Measurements from ENCODE around the gene MYORG.
"Not testable (repeated sequence)": the region's sequence is repeated elsewhere in the genome, so short reads cannot be mapped to it uniquely, and the experiment has no call there.

MYORG gene

DNA sequence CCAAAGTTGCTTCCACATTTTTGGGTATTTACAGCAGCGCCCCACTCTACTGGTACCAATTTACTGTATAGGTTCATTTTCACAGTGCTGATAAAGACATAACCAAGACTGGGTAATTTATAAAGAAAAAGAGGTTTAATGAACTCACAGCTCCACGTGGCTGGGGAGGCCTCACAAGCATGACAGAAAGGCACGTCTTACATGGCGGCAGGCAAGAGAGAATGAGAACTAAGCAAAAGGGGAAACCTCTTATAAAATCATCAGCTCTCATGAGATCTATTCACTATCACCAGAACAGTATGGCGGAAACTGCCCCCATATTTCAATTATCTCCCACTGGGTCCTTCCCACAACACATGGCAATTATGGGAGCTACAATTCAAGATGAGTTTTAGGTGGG, 7.9 kb downstream of the MYORG start:
- not testable (repeated sequence) for DNase-seq (ENCODE audit: low read depth, low spot score)

GRCh38 chr9:34367751-34368410, 8.8 kb downstream of the MYORG start:
- DNase-seq (ENCODE audit: low read depth, low spot score): not testable (repeated sequence)

- DNase-seq (ENCODE audit: low read depth, low spot score): no peak
Measured at GRCh38 chr9:34366365-34366764, 10.3 kb downstream of the MYORG start.

GRCh38 chr9:34365282-34365681, 11.4 kb downstream of the MYORG start:
- no peak for DNase-seq (ENCODE audit: low read depth, low spot score)

- DNase-seq (ENCODE audit: low read depth, low spot score): no peak
Measured at GRCh38 chr9:34363619-34364351, 12.9 kb downstream of the MYORG start.

GRCh38 chr9:34362614-34363214, 14.0 kb downstream of the MYORG start:
- no peak for DNase-seq (ENCODE audit: low read depth, low spot score)

GRCh38 chr9:34352957-34353356, 23.7 kb downstream of the MYORG start:
- DNase-seq (ENCODE audit: low read depth, low spot score): not testable (repeated sequence)

- not testable (repeated sequence) for DNase-seq (ENCODE audit: low read depth, low spot score)
Measured at GRCh38 chr9:34352122-34352652, 24.5 kb downstream of the MYORG start.

GRCh38 chr9:34349324-34349723, 27.4 kb downstream of the MYORG start:
- no peak for DNase-seq (ENCODE audit: low read depth, low spot score)

DNA sequence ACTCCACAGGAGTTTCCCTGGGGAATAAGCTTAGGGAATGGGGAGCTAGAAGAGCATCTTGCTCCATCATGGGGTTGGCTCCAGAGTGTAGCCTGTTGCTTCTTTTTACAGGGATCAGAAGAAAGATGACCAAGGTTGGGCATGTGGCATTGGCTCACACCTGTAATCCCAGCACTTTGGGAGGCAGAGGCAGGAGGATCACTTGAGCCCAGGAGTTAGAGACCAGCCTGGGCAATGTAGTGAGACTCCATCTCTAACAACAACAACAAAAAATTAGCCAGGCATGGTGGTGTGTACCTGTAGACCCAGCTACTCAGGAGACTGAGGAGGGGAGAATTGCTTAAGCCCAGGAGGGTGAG, 28.9 kb downstream of the MYORG start:
- DNase-seq (ENCODE audit: low read depth, low spot score): no peak

GRCh38 chr9:34346873-34347799, 29.6 kb downstream of the MYORG start:
- DNase-seq (ENCODE audit: low read depth, low spot score): no peak

- DNase-seq (ENCODE audit: low read depth, low spot score): no peak
Measured at GRCh38 chr9:34343605-34344004, 33.1 kb downstream of the MYORG start.

DNA sequence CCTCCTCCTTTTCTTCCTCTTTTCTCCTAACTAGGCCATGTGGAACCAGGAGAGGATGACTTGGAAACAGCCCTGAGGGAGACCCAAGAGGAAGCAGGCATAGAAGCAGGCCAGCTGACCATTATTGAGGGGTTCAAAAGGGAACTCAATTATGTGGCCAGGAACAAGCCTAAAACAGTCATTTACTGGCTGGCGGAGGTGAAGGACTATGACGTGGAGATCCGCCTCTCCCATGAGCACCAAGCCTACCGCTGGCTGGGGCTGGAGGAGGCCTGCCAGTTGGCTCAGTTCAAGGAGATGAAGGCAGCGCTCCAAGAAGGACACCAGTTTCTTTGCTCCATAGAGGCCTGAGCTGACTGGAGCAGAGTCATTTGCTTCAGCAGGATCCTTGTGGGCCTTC, 33.6 kb downstream of the MYORG start:
- no peak for DNase-seq (ENCODE audit: low read depth, low spot score)

GRCh38 chr9:34341659-34342295, 34.9 kb downstream of the MYORG start:
- DNase-seq (ENCODE audit: low read depth, low spot score): no peak

DNA sequence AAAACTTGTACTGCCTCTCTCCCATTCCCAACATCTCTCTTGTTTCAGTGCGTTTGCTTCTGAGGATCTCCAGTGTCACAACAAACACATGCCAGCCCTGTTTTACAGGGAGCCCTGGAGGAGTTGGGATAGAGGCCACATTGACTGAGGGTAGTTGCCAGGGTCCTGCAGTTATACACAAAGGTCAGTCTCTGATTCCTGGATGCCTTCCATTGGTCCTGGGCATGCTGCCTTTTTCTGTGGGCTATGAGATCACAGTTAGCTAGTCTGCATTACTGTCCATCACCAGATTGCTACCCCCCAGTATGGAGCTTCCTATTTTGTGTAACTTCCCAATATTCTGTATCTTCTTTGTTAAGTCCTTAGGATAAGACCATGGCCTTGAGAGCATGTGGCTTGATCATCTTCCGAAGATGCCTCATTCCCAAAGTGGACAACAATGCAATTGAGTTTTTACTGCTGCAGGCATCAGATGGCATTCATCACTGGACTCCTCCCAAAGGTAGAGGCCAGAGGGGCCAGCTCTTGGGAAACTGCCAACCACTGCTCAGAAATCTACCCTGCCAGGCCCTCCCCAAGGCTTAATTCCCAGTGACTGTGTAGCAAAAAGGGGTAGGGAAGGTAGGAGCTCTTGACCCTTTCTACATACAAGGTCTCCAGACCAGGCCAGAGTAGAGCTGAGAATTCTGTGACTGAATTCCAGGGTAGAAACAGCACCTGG, 37.9 kb downstream of the MYORG start:
- DNase-seq (ENCODE audit: low read depth, low spot score): no peak

DNA sequence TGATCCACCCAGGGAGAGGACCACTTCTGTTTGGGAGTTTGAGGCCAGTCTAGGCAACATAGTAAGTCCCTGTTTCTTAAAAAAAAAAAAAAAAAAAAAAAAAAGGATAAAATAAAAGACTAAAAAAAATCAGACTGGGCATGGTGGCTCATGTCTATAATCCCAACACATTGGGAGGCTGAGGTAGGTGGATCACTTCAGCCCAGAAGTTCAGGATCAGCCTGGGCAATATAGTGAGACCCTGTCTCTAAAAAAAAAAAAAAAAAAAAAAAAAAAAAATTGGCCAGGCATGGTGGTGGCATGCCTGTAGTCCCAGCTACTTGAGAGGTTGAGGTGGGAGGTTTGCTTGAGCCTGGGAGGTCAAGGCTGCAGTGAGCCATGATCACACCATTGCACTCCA, 38.6 kb downstream of the MYORG start:
- not testable (repeated sequence) for DNase-seq (ENCODE audit: low read depth, low spot score)

- DNase-seq (ENCODE audit: low read depth, low spot score): no peak
Measured at GRCh38 chr9:34337403-34337802, 39.3 kb downstream of the MYORG start.

GRCh38 chr9:34335376-34335775, 41.3 kb downstream of the MYORG start:
- DNase-seq (ENCODE audit: low read depth, low spot score): no peak

DNA sequence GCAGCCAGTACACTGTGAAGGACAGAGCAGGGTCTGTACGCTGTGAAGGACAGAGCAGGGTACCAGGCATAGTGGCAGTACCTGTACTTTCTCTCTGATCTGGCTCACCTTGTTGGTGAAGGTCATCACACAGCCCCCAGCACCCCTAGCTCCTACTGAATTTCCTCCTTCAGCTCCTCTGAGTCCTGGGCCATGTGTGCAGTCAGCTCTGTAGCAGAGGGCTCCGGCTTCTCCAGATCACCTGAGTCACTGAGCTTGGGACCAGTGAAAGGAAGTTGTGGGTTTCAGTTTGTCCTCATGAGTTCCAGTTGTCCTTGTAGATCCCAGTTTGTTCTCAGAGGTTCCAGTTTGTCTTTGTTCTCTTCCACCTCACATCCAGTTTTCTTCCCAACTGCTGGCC, 41.8 kb downstream of the MYORG start:
- DNase-seq (ENCODE audit: low read depth, low spot score): no peak

GRCh38 chr9:34334337-34334824, 42.3 kb downstream of the MYORG start:
- no peak for DNase-seq (ENCODE audit: low read depth, low spot score)
